GM23248 (cell line): ENCODE results near the gene CDX4. TPM values are rescaled to one million over a fixed set of nuclear protein-coding genes. Genes with fewer than 3 reads are reported as not detected.

Experiments
- DNase-seq: peaks from one replicate; pipeline ENCODE4 v3.0.0-alpha.2; 2015
- H2AFZ ChIP-seq: fragments of 200-600 bp; sonication (generic); 2 replicates; pipeline ENCODE4 v1.6.1; 2016; ENCODE audit warnings: antibody characterized with exemption
- H3F3A ChIP-seq: fragments of 200-600 bp; sonication (generic); 2 replicates; pipeline ENCODE4 v1.6.1; 2016; ENCODE audit warnings: mild to moderate bottlenecking, antibody characterized with exemption, mixed run types; ENCODE audit not compliant: insufficient read depth
- H3K27ac ChIP-seq: fragments of 200-600 bp; sonication (generic); 2 replicates; pipeline ENCODE4 v1.5.1; 2016; ENCODE audit warnings: mild to moderate bottlenecking
- H3K27me3 ChIP-seq: fragments of 200-600 bp; sonication (generic); replicated peaks from 2 replicates; pipeline ENCODE4 v1.6.1; 2016; ENCODE audit warnings: mild to moderate bottlenecking; ENCODE audit not compliant: insufficient read depth
- H3K36me3 ChIP-seq: fragments of 200-600 bp; sonication (generic); 2 replicates; pipeline ENCODE4 v1.6.1; 2016; ENCODE audit warnings: low read depth, mild to moderate bottlenecking
- H3K4me1 ChIP-seq: fragments of 200-600 bp; sonication (generic); 2 replicates; pipeline ENCODE4 v1.6.1; 2016; ENCODE audit warnings: mild to moderate bottlenecking; ENCODE audit not compliant: insufficient read depth
- H3K4me2 ChIP-seq: fragments of 200-600 bp; sonication (generic); one replicate; pipeline ENCODE4 v1.6.1; 2016; ENCODE audit warnings: mild to moderate bottlenecking; ENCODE audit not compliant: unreplicated experiment
- H3K4me3 ChIP-seq: fragments of 200-600 bp; sonication (generic); 2 replicates; pipeline ENCODE4 v1.5.1; 2016; ENCODE audit warnings: mild to moderate bottlenecking
- H3K79me2 ChIP-seq: fragments of 200-600 bp; sonication (generic); 2 replicates; pipeline ENCODE4 v1.6.1; 2016; ENCODE audit warnings: mild to moderate bottlenecking; ENCODE audit not compliant: insufficient read depth
- H3K9ac ChIP-seq: fragments of 200-600 bp; sonication (generic); 2 replicates; pipeline ENCODE4 v1.6.1; 2016; ENCODE audit warnings: mild to moderate bottlenecking
- H3K9me2 ChIP-seq: fragments of 200-600 bp; sonication (generic); 2 replicates; pipeline ENCODE4 v1.6.1; 2016; ENCODE audit warnings: mixed run types, mild to moderate bottlenecking, moderate library complexity; ENCODE audit not compliant: insufficient read depth
- H3K9me3 ChIP-seq: fragments of 200-600 bp; sonication (generic); one replicate; pipeline ENCODE4 v1.6.1; 2017; ENCODE audit warnings: low read depth
- H4K20me1 ChIP-seq: fragments of 200-600 bp; sonication (generic); 2 replicates; pipeline ENCODE4 v1.6.0; 2016; ENCODE audit not compliant: insufficient read depth
- EZH2 ChIP-seq: fragments of 200-600 bp; sonication (generic); IDR thresholded peaks from 2 replicates; pipeline ENCODE4 v1.6.1; 2018; ENCODE audit warnings: antibody characterized with exemption, mild to moderate bottlenecking; ENCODE audit not compliant: insufficient read depth, poor library complexity, severe bottlenecking
- EZH2phosphoT487 ChIP-seq: fragments of 200-600 bp; sonication (generic); IDR thresholded peaks from 2 replicates; pipeline ENCODE4 v1.6.1; 2018; ENCODE audit warnings: antibody characterized with exemption, moderate library complexity, mild to moderate bottlenecking, low read depth; ENCODE audit not compliant: insufficient read depth
- WGBS, 2 experiments: methylation state at CpG; one replicate each; pipeline ENCODE4 v1.1.6; 2015 to 2017; ENCODE audit warnings: low lambda C conversion rate in 2 of 2, low coverage in 1 of 2; ENCODE audit errors: missing lambda C conversion rate in 2 of 2; 5-methylcytosine and 5-hydroxymethylcytosine counted together
- in situ Hi-C: fragments of 300-500 bp; cut with MboI; formaldehyde crosslinking; loops from 2 replicates; pipeline ENCODE4 v1.15.0; 2020
- polyA plus RNA-seq: library from polyadenylated mRNA; unstranded; fragments of >200 nt; fragmentation: Nextera tagmentation; extraction: Ambion mirVana; gene quantifications from 2 replicates; pipeline ENCODE4 v1.2.1, GENCODE V29; 2016
- total RNA-seq: library from RNA; depleted of rRNA; stranded (reverse); fragments of >200 nt; shearing (Covaris generic); gene quantifications from 2 replicates; pipeline ENCODE4 v1.2.3, GENCODE V29; 2014; rRNA removed

The CDX4 gene, protein sequence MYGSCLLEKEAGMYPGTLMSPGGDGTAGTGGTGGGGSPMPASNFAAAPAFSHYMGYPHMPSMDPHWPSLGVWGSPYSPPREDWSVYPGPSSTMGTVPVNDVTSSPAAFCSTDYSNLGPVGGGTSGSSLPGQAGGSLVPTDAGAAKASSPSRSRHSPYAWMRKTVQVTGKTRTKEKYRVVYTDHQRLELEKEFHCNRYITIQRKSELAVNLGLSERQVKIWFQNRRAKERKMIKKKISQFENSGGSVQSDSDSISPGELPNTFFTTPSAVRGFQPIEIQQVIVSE
- not detected in 2 replicates for total RNA-seq
- not detected in 2 replicates for polyA plus RNA-seq

GRCh38 chrX:73446831-73447230, at the start of gene CDX4:
Gene CDX4 (plus strand): TSS chrX:73447053. CDS start chrX:73447254, 201 bp downstream.
- 35 to 55% methylated on average over 5 to 7 of the region's 7 CpGs for WGBS, 2 experiments
- Histone ChIP-seq H3K9me3 (no peaks in the 10 kb centered on the region), H3K27ac (no peak within 1 kb of the TSS), H3F3A (no peaks in the 10 kb centered on the region), H3K27me3 (no peaks in the 10 kb centered on the region), H3K4me2 (no peak within 1 kb of the TSS), H4K20me1 (no peaks in the 10 kb centered on the region), H3K9me2 (no peaks in the 10 kb centered on the region), H3K4me3 (no peak within 1 kb of the TSS), H3K9ac (no peak within 1 kb of the TSS), H2AFZ (no peak within 1 kb of the TSS), H3K36me3 (no peaks in the 10 kb centered on the region), H3K4me1 (no peaks in the 10 kb centered on the region), H3K79me2 (no peaks in the 10 kb centered on the region)
- in situ Hi-C loops: no loop called here
- no peak for DNase-seq
- no peak for TF ChIP-seq EZH2phosphoT487
- no peak for TF ChIP-seq EZH2

DNA sequence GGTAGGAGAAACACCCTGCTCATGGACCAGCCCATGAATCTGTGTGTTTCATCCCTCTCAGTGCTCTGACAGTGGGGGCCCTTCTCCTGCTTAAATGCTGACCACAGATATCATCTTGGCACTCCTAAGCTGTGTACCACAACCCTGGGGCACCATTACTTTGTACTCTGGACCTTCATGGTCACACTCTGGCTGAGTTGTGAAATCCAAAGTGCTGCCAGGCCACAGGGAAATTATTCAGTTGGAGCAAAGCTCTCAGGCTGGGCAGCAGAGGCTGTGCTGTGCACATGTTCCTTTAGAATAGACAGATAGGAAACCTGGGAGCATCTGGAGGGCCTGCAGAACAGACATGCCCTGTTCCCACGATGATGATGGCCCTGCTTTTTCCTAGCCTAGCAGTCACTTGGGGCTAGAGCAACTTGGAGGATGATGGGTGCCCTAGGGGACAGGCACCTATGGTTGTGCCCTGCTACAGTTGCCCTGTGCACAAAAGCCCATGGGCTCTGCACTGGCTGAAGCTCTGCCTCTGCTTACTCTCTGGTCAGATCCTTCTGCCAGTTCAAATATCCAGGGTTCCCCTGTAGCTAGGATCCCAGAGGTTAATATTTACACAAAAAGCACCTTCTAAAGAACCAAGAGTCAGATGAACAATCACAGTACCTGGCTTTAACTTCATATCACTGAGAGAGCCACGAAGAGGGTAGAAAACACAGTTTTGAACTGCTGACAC, 48.5 kb upstream of the CDX4 start:
- no peak for DNase-seq
- no peak overlapping the region for H3K9ac ChIP-seq

DNA sequence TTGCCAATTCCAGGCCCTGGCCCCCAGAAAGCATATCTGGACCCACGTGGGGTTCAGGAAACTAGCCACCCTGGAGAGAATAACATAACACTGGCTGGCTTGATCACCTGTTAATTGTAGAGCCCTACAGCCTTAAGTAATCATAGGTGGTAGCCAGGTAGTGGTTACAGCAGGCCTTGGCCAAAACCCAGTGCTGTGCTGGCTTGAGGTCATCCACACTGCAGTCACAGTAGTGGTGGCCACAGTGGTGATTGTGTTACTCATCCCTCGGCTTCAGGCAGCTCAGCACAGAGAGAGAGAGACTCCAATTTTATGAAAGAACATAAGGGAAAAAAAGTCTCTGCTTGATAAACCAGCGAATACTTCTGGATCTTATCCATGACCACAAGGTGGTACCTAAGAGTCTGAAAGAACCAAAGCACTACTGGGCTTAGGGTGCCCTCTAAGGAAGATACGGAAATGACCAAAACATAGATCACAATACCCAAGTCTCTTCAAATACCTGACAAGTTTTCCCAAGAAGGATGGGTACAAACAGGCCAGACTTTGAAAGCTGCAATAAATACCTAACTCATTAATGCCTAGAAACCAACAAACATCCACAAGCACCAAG, 46.6 kb upstream of the CDX4 start:
- no peak for DNase-seq
- in situ Hi-C loops: no loop called here
- H3K36me3 ChIP-seq: no peaks in the 10 kb centered on the region
- no peaks in the 10 kb centered on the region for H4K20me1 ChIP-seq
- H3F3A ChIP-seq: no peaks in the 10 kb centered on the region
- H3K79me2 ChIP-seq: no peaks in the 10 kb centered on the region
- H3K4me3 ChIP-seq: no peak overlapping the region
- 35 to 36% methylated on average over 3 to 4 of the region's 4 CpGs for WGBS, 2 experiments
- no peaks in the 10 kb centered on the region for H3K27me3 ChIP-seq
- no peak overlapping the region for H2AFZ ChIP-seq
- H3K27ac ChIP-seq: no peak overlapping the region
- no peaks in the 10 kb centered on the region for H3K9me2 ChIP-seq
- H3K9ac ChIP-seq: no peak overlapping the region
- TF ChIP-seq EZH2 (no peak), EZH2phosphoT487 (no peak)
- no peaks in the 10 kb centered on the region for H3K4me1 ChIP-seq
- H3K4me2 ChIP-seq: no peak overlapping the region
- H3K9me3 ChIP-seq: no peaks in the 10 kb centered on the region

More for the DNA sequence above, 48.5 kb upstream of the CDX4 start:
- in situ Hi-C loops: no loop called here
- no peaks in the 10 kb centered on the region for H4K20me1 ChIP-seq
- H3K36me3 ChIP-seq: no peaks in the 10 kb centered on the region
- no peaks in the 10 kb centered on the region for H3K4me1 ChIP-seq
- no peaks in the 10 kb centered on the region for H3F3A ChIP-seq
- no peaks in the 10 kb centered on the region for H3K9me3 ChIP-seq
- no peaks in the 10 kb centered on the region for H3K79me2 ChIP-seq
- no peak overlapping the region for H3K27ac ChIP-seq
- no peak overlapping the region for H3K4me3 ChIP-seq
- no peaks in the 10 kb centered on the region for H3K27me3 ChIP-seq
- no peak overlapping the region for H2AFZ ChIP-seq
- no peaks in the 10 kb centered on the region for H3K9me2 ChIP-seq
- 0% methylated on average over 2 of the region's 2 CpGs for WGBS, 2 experiments
- no peak overlapping the region for H3K4me2 ChIP-seq
- TF ChIP-seq EZH2phosphoT487 (no peak), EZH2 (no peak)

DNA sequence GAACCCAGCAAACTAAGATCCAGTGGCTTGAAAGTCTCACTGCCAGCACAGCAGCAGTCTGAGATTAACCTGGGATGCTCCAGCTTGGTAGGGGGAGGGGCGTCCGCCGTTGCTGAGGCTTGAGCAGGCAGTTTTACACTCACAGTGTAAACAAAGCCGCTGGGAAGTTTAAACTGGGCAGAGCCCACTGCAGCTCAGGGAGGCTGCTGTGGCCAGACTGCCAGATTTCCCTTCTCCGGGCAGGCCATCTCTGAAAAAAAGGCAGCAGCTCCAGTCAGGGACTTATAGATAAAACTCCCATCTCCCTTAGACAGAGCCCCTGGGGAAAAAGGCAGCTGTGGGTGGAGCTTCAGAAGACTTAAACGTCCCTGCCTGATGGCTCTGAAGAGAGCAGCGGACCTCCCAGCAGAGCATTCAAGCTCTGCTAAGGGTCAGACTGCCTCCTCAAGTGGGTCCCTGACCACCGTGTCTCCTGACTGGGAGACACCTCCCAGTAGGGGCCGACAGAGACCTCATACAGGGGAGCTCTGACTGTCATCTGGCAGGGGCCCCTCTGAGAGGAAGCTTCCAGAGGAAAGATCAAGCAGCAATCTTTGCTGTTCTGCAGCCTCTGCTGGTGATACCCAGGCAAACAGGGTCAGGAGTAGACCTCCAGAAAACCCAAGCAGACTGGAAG, 45.1 kb upstream of the CDX4 start:
- in situ Hi-C loops: no loop called here
- H3K9me3 ChIP-seq: no peaks in the 10 kb centered on the region
- no peaks in the 10 kb centered on the region for H3K27me3 ChIP-seq
- TF ChIP-seq EZH2phosphoT487: no peak
- no peak for TF ChIP-seq EZH2
- WGBS, 2 experiments: 0 to 3% methylated on average over 4 to 7 of the region's 9 CpGs
- no peaks in the 10 kb centered on the region for H3K4me1 ChIP-seq
- H3K9ac ChIP-seq: no peak overlapping the region
- DNase-seq: no peak
- no peak overlapping the region for H3K4me2 ChIP-seq
- no peak overlapping the region for H3K27ac ChIP-seq
- no peak overlapping the region for H3K4me3 ChIP-seq
- H2AFZ ChIP-seq: no peak overlapping the region
- H3K36me3 ChIP-seq: no peaks in the 10 kb centered on the region
- no peaks in the 10 kb centered on the region for H3K9me2 ChIP-seq
- no peaks in the 10 kb centered on the region for H4K20me1 ChIP-seq
- no peaks in the 10 kb centered on the region for H3F3A ChIP-seq
- no peaks in the 10 kb centered on the region for H3K79me2 ChIP-seq
